Fibroblast of lung (primary cell): ENCODE results near the gene PNMA6E. TPM values are rescaled to one million over a fixed set of nuclear protein-coding genes. Genes with fewer than 3 reads are reported as not detected.

Source experiments
- DNase-seq, 2 donors: peaks; one replicate each; pipeline versions ENCODE4 v3.0.0 to v3.0.0-alpha.2; 2010; ENCODE audit warnings: low read depth in 2 of 2
- H2AFZ ChIP-seq: 2 replicates; pipeline ENCODE4 v1.5.1; 2012; ENCODE audit warnings: low read length, control low read depth, inconsistent platforms
- H3K27ac ChIP-seq: 2 replicates; pipeline ENCODE4 v1.5.1; 2011; ENCODE audit warnings: low read length, control low read depth; ENCODE audit not compliant: insufficient read depth
- H3K27me3 ChIP-seq: 2 replicates; pipeline ENCODE4 v1.5.1; 2011; ENCODE audit warnings: mild to moderate bottlenecking, low read length; ENCODE audit not compliant: control insufficient read depth, insufficient read depth
- H3K36me3 ChIP-seq: 2 replicates; pipeline ENCODE4 v1.5.1; 2011; ENCODE audit warnings: low read length; ENCODE audit not compliant: control insufficient read depth, insufficient read depth
- H3K4me1 ChIP-seq: 2 replicates; pipeline ENCODE4 v1.5.1; 2011; ENCODE audit warnings: low read length; ENCODE audit not compliant: control insufficient read depth, insufficient read depth; ENCODE audit errors: extremely low read depth
- H3K4me2 ChIP-seq: 2 replicates; pipeline ENCODE4 v1.5.1; 2011; ENCODE audit warnings: low read length, control low read depth; ENCODE audit not compliant: insufficient read depth; ENCODE audit errors: extremely low read depth
- H3K4me3 ChIP-seq, 4 experiments: fragments of 200-600 bp in 1 of 4; sonication (generic) in 1 of 4; replicated peaks in 1 of 4; 2 replicates each; pipeline ENCODE4 v1.5.1; 2011 to 2016; ENCODE audit warnings: low read length in 4 of 4, low read depth in 3 of 4, mild to moderate bottlenecking in 3 of 4, control low read depth in 2 of 4, inconsistent platforms in 1 of 4, mixed read lengths in 1 of 4; ENCODE audit not compliant: insufficient read depth in 1 of 4; ENCODE audit errors: control extremely low read depth in 1 of 4
- H3K79me2 ChIP-seq: 2 replicates; pipeline ENCODE4 v1.5.1; 2012; ENCODE audit warnings: mild to moderate bottlenecking, low read length, inconsistent platforms; ENCODE audit not compliant: control insufficient read depth, insufficient read depth
- H3K9ac ChIP-seq: 2 replicates; pipeline ENCODE4 v1.5.1; 2011; ENCODE audit warnings: mild to moderate bottlenecking, low read length, control low read depth; ENCODE audit not compliant: insufficient read depth
- H3K9me3 ChIP-seq: 2 replicates; pipeline ENCODE4 v1.5.1; 2012; ENCODE audit warnings: low read depth, low read length; ENCODE audit not compliant: control insufficient read depth, insufficient read depth
- H4K20me1 ChIP-seq: 2 replicates; pipeline ENCODE4 v1.5.1; 2011; ENCODE audit warnings: low read length; ENCODE audit not compliant: control insufficient read depth, insufficient read depth; ENCODE audit errors: extremely low read depth
- CTCF ChIP-seq, 2 donors: IDR thresholded peaks in 1 of 2; conservative IDR thresholded peaks in 1 of 2; 1 replicate in 1 of 2; 2 replicates in 1 of 2; pipeline ENCODE4 v1.5.1; 2011 to 2012; ENCODE audit warnings: low read length in 2 of 2, control low read depth in 1 of 2, inconsistent platforms in 1 of 2, low read depth in 1 of 2, mild to moderate bottlenecking in 1 of 2
- EZH2 ChIP-seq: IDR thresholded peaks from 2 replicates; pipeline ENCODE4 v1.5.1; 2012; ENCODE audit warnings: low read length, control low read depth, mild to moderate bottlenecking; ENCODE audit errors: missing control alignments
- polyA plus RNA-seq, 2 donors: library from polyadenylated mRNA; depleted of rRNA in 1 of 2; stranded (reverse) in 1 of 2; unstranded in 1 of 2; fragments of >200 nt; gene quantifications; 2 replicates each; pipeline ENCODE4 v1.2.1, GENCODE V29; 2011 to 2012; ENCODE audit warnings: missing spikeins in 1 of 2
- total RNA-seq: library from RNA; depleted of rRNA; stranded (reverse); fragments of >200 nt; gene quantifications from 2 replicates; pipeline ENCODE4 v1.2.1, GENCODE V29; 2014

Gene PNMA6E
- total and polyA plus RNA-seq, 2 donors (not counting 1 experiment from before 2014, with no cell fraction given): not detected

DNA sequence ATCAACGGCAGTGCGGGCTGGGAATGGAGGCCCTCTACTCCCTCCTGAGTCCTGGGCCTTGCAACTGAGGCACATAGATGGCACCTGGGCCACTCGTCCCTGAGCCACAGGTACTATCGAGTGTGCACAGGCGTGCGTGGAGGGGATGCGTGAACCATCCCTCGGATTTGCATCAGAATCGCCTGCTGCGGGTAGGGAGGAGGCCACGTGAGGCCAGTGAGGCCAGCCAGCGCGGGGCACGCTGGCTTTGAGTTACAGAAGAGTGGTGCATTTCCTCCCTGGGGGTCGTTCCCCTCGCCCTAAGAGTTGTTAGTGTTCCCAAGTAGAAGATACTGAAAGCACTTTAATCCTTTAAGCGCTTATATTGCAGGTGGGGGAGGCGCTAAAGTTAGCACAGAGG is 20.7 kb upstream of the PNMA6E start:
- Histone ChIP-seq H4K20me1 (no peaks in the 10 kb centered on the region), H3K27ac (no peak overlapping the region), H3K27me3 (no peaks in the 10 kb centered on the region), H3K4me2 (no peak overlapping the region), H3K9ac (no peak overlapping the region), H3K9me3 (no peaks in the 10 kb centered on the region), H2AFZ (no peak overlapping the region), H3K4me3 (no peak overlapping the region), H3K4me1 (no peaks in the 10 kb centered on the region), H3K79me2 (no peaks in the 10 kb centered on the region), H3K36me3 (no peaks in the 10 kb centered on the region)
- TF ChIP-seq EZH2: no peak
- no peak for TF ChIP-seq CTCF (conservative IDR thresholded peaks at IDR 0.05 in 1 of 2, IDR thresholded peaks at IDR 0.05 in 1 of 2; ENCODE audit: low read depth in 1 of 2, low read length in 2 of 2)
- DNase-seq: no peak

- H4K20me1 ChIP-seq: no peaks in the 10 kb centered on the region
Measured at GRCh38 chrX:153420851-153421599, 19.9 kb upstream of the PNMA6E start.

GRCh38 chrX:153417637-153418036 is 16.5 kb upstream of the PNMA6E start:
- DNase-seq: no peak
- Histone ChIP-seq H2AFZ (no peak overlapping the region), H3K27ac (no peak overlapping the region), H3K27me3 (peaks cover 2% of the 10 kb centered on the region), H3K4me2 (no peak overlapping the region), H3K79me2 (no peaks in the 10 kb centered on the region), H3K9me3 (no peaks in the 10 kb centered on the region), H3K4me1 (no peaks in the 10 kb centered on the region), H3K9ac (no peak overlapping the region), H3K36me3 (no peaks in the 10 kb centered on the region), H4K20me1 (no peaks in the 10 kb centered on the region), H3K4me3 (no peak overlapping the region)
- TF ChIP-seq CTCF (conservative IDR thresholded peaks at IDR 0.05 in 1 of 2, IDR thresholded peaks at IDR 0.05 in 1 of 2; ENCODE audit: low read depth in 1 of 2, low read length in 2 of 2) (no peak), EZH2 (no peak)

More at GRCh38 chrX:153420851-153421599, 19.9 kb upstream of the PNMA6E start:
- Histone ChIP-seq H3K4me1 (no peaks in the 10 kb centered on the region), H3K27ac (no peak overlapping the region), H3K9me3 (no peaks in the 10 kb centered on the region), H3K4me2 (no peak overlapping the region), H3K4me3 (no peak overlapping the region), H3K9ac (no peak overlapping the region), H3K79me2 (no peaks in the 10 kb centered on the region), H3K27me3 (no peaks in the 10 kb centered on the region), H3K36me3 (no peaks in the 10 kb centered on the region), H2AFZ (no peak overlapping the region)
- TF ChIP-seq EZH2 (no peak), CTCF (conservative IDR thresholded peaks at IDR 0.05 in 1 of 2, IDR thresholded peaks at IDR 0.05 in 1 of 2; ENCODE audit: low read depth in 1 of 2, low read length in 2 of 2) (no peak)
- no peak for DNase-seq
